Vagina (tissue), 2 donors: ENCODE results near the gene ZNF644.
"Not testable (repeated sequence)": the region's sequence is repeated elsewhere in the genome, so short reads cannot be mapped to it uniquely, and the experiment has no call there.

Experiments used
- POLR2A ChIP-seq, 2 donors: fragments of 450-650 bp; IDR thresholded peaks; one replicate each; pipeline ENCODE4 v1.6.1; 2017; ENCODE audit warnings: antibody characterized with exemption in 2 of 2, mild to moderate bottlenecking in 2 of 2, moderate library complexity in 2 of 2
- POLR2AphosphoS5 ChIP-seq, 2 donors: sonication (generic); formaldehyde crosslinking; IDR thresholded peaks; one replicate each; pipeline ENCODE4 v1.9.0; 2017; ENCODE audit warnings: antibody characterized with exemption in 2 of 2, mild to moderate bottlenecking in 2 of 2, low read depth in 1 of 2; ENCODE audit not compliant: insufficient read depth in 1 of 2
- TF ChIP-seq, protein P1 (sequence below), 3 experiments: fragments of 450-650 bp in 2 of 3; fragments of 200-600 bp in 1 of 3; sonication (generic) in 1 of 3; IDR thresholded peaks; one replicate each; pipeline ENCODE4 v1.5.1; 2017 to 2019; ENCODE audit warnings: antibody characterized with exemption in 3 of 3, mild to moderate bottlenecking in 2 of 3, moderate library complexity in 2 of 3

GRCh38 chr1:90891756-90892155 is 130.1 kb downstream of the ZNF644 start:
- TF ChIP-seq, protein P1, sequence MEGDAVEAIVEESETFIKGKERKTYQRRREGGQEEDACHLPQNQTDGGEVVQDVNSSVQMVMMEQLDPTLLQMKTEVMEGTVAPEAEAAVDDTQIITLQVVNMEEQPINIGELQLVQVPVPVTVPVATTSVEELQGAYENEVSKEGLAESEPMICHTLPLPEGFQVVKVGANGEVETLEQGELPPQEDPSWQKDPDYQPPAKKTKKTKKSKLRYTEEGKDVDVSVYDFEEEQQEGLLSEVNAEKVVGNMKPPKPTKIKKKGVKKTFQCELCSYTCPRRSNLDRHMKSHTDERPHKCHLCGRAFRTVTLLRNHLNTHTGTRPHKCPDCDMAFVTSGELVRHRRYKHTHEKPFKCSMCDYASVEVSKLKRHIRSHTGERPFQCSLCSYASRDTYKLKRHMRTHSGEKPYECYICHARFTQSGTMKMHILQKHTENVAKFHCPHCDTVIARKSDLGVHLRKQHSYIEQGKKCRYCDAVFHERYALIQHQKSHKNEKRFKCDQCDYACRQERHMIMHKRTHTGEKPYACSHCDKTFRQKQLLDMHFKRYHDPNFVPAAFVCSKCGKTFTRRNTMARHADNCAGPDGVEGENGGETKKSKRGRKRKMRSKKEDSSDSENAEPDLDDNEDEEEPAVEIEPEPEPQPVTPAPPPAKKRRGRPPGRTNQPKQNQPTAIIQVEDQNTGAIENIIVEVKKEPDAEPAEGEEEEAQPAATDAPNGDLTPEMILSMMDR (IDR thresholded peaks at IDR 0.05), result not testable (repeated sequence)
- TF ChIP-seq POLR2AphosphoS5 (IDR thresholded peaks at IDR 0.05; ENCODE audit: insufficient read depth in 1 of 2, low read depth in 1 of 2); POLR2A (IDR thresholded peaks at IDR 0.05): not testable (repeated sequence)
